ENCODE data around the gene TPRG1L.

GRCh38 chr1:3649342-3650247, 24.8 kb downstream of the TPRG1L start, which contains the start of gene WRAP73:
- TF ChIP-seq TAF1 (IDR thresholded peaks at IDR 0.05; ENCODE audit: borderline replicate concordance, insufficient read depth, low read length) (0 out of 2 replicates have a peak, but pooled peaks have one; percentile 40), POLR2AphosphoS5 (IDR thresholded peaks at IDR 0.05; ENCODE audit: low read depth, low read length) (peak; percentile 78)

Measured in PFSK-1 (cell line).